ENCODE data around the gene WFDC9. TPM values are rescaled to one million over a fixed set of nuclear protein-coding genes. Genes with fewer than 3 reads are reported as not detected.

WFDC9 gene
- total RNA-seq, 2 donors from 2014 or later = not detected

GRCh38 chr20:45564760-45565276 lies 66.3 kb downstream of the WFDC9 start:
- Histone ChIP-seq H3K4me3 (no peak overlapping the region), H3K9ac (ENCODE audit: low read depth in 2 of 2, low read length in 2 of 2) (no peak overlapping the region), H3K4me1 (no peaks in the 10 kb centered on the region), H3K27ac (no peak overlapping the region), H3K36me3 (no peaks in the 10 kb centered on the region), H3K9me3 (no peaks in the 10 kb centered on the region), H3K27me3 (no peaks in the 10 kb centered on the region)
- no peak for DNase-seq
- intact Hi-C loops (cut with DNase I) = no loop called here
- TF ChIP-seq CTCF (IDR thresholded peaks at IDR 0.05) = no peak

Other genes starting within 250 kb of the WFDC9 start
- gene DBNDD2, start 223.0 kb downstream of the WFDC9 start, total RNA-seq = 100 to 1,000 TPM; 109 to 131 TPM
- gene PIGT, start 215.1 kb downstream of the WFDC9 start, total RNA-seq = 100 to 1,000 TPM; 129 to 140 TPM
- 100 to 1,000 TPM; 117 to 285 TPM for gene WFDC2, start 161.5 kb downstream of the WFDC9 start, total RNA-seq
- not detected for gene SPINT3, start 115.7 kb downstream of the WFDC9 start, total RNA-seq
- gene WFDC6, start 91.8 kb downstream of the WFDC9 start, total RNA-seq = not detected
- not detected for gene EPPIN, start 83.9 kb downstream of the WFDC9 start, total RNA-seq
- gene WFDC8, start 52.0 kb downstream of the WFDC9 start, total RNA-seq = not detected
- not detected for gene WFDC10A, start 1.5 kb downstream of the WFDC9 start, total RNA-seq
- not detected for gene WFDC11, start 39.0 kb upstream of the WFDC9 start, total RNA-seq
- not detected for gene WFDC13, start 70.8 kb upstream of the WFDC9 start, total RNA-seq
- gene WFDC10B, start 73.7 kb upstream of the WFDC9 start, total RNA-seq = not detected
- gene SPINT4, start 91.1 kb upstream of the WFDC9 start, total RNA-seq = not detected
- 10 to 100 TPM in 1 of 2 donors, 1 to 10 TPM in 1; 2.5 to 15.6 TPM for gene WFDC3, start 160.6 kb upstream of the WFDC9 start, total RNA-seq
- gene DNTTIP1, start 160.7 kb upstream of the WFDC9 start, total RNA-seq = 10 to 100 TPM; 41.5 to 96.5 TPM
- 100 to 1,000 TPM in 1 of 2 donors, 10 to 100 TPM in 1; 23.7 to 117 TPM for gene UBE2C, start 181.4 kb upstream of the WFDC9 start, total RNA-seq
- 1 to 10 TPM; 2.9 to 3.8 TPM for gene TNNC2, start 196.0 kb upstream of the WFDC9 start, total RNA-seq
- 10 to 100 TPM; 11.2 to 12.6 TPM for gene SNX21, start 202.5 kb upstream of the WFDC9 start, total RNA-seq
- gene ACOT8, start 226.1 kb upstream of the WFDC9 start, total RNA-seq = 10 to 100 TPM; 49.8 to 58.5 TPM
- 1 to 10 TPM; 4.6 to 5.2 TPM for gene ZSWIM3, start 226.3 kb upstream of the WFDC9 start, total RNA-seq
- 10 to 100 TPM; 13.3 to 13.4 TPM for gene ZSWIM1, start 249.9 kb upstream of the WFDC9 start, total RNA-seq

Measured in colonic mucosa (tissue), 4 donors.